ENCODE data around the gene VEZT.
"Not testable (repeated sequence)": the region's sequence is repeated elsewhere in the genome, so short reads cannot be mapped to it uniquely, and the experiment has no call there.

VEZT gene

GRCh38 chr12:95224202-95225170 lies 6.9 kb downstream of the VEZT start:
- DNase-seq, result no peak

GRCh38 chr12:95225645-95226212 lies 8.1 kb downstream of the VEZT start:
- no peak for DNase-seq

- DNase-seq, result no peak
Observed at GRCh38 chr12:95227818-95228356, 10.3 kb downstream of the VEZT start.

- no peak for DNase-seq
Observed at GRCh38 chr12:95228617-95229016, 11.0 kb downstream of the VEZT start.

GRCh38 chr12:95229636-95230035 lies 12.0 kb downstream of the VEZT start:
- DNase-seq, result no peak

- no peak for DNase-seq
Observed at GRCh38 chr12:95230313-95230712, 12.7 kb downstream of the VEZT start.

GRCh38 chr12:95231190-95231589 lies 13.6 kb downstream of the VEZT start:
- no peak for DNase-seq

GRCh38 chr12:95234187-95234586 lies 16.6 kb downstream of the VEZT start:
- DNase-seq, result not testable (repeated sequence)

- not testable (repeated sequence) for DNase-seq
Observed at GRCh38 chr12:95235621-95236020, 18.0 kb downstream of the VEZT start.

GRCh38 chr12:95237315-95237714 lies 19.7 kb downstream of the VEZT start:
- DNase-seq, result no peak

- no peak for DNase-seq
Observed at GRCh38 chr12:95238150-95238549, 20.5 kb downstream of the VEZT start.

- no peak for DNase-seq
Observed at GRCh38 chr12:95239216-95239615, 21.6 kb downstream of the VEZT start.

GRCh38 chr12:95239835-95240234 lies 22.2 kb downstream of the VEZT start:
- DNase-seq, result not testable (repeated sequence)

- no peak for DNase-seq
Observed at GRCh38 chr12:95240556-95240955, 22.9 kb downstream of the VEZT start.

GRCh38 chr12:95241138-95241537 lies 23.5 kb downstream of the VEZT start:
- not testable (repeated sequence) for DNase-seq

- DNase-seq, result no peak
Observed at GRCh38 chr12:95241761-95242506, 24.3 kb downstream of the VEZT start.

GRCh38 chr12:95243497-95244183 lies 26.0 kb downstream of the VEZT start:
- no peak for DNase-seq

- no peak for DNase-seq
Observed at GRCh38 chr12:95244350-95244749, 26.7 kb downstream of the VEZT start.

- DNase-seq, result no peak
Observed at GRCh38 chr12:95248095-95248494, 30.5 kb downstream of the VEZT start.

GRCh38 chr12:95248604-95249360 lies 31.2 kb downstream of the VEZT start:
- DNase-seq, result no peak

GRCh38 chr12:95253386-95253785 lies 35.8 kb downstream of the VEZT start:
- DNase-seq, result no peak

- no peak for DNase-seq
Observed at GRCh38 chr12:95257541-95257940, 39.9 kb downstream of the VEZT start.
